IgD-negative memory B cell (primary cell): ENCODE data around the gene ADAMTS16. TPM values are rescaled to one million over a fixed set of nuclear protein-coding genes. Genes with fewer than 3 reads are reported as not detected.

ENCODE experiments used
- H3K27ac Mint-ChIP-seq, 3 donors: one replicate each; pipeline ENCODE4 v1.8.0; 2020 to 2022; ENCODE audit warnings: mild to moderate bottlenecking in 3 of 3, mixed read lengths in 3 of 3, moderate library complexity in 1 of 3
- H3K27me3 Mint-ChIP-seq: one replicate; pipeline ENCODE4 v1.8.0; 2021; ENCODE audit warnings: mixed read lengths
- H3K36me3 Mint-ChIP-seq: one replicate; pipeline ENCODE4 v1.8.0; 2020; ENCODE audit warnings: mild to moderate bottlenecking, mixed read lengths
- H3K4me1 Mint-ChIP-seq, 3 donors: one replicate each; pipeline ENCODE4 v1.8.0; 2020 to 2022; ENCODE audit warnings: mixed read lengths in 3 of 3, mild to moderate bottlenecking in 1 of 3
- H3K4me3 Mint-ChIP-seq, 4 donors: one replicate each; pipeline ENCODE4 v1.8.0; 2020 to 2022; ENCODE audit warnings: mild to moderate bottlenecking in 4 of 4, mixed read lengths in 4 of 4, moderate library complexity in 3 of 4
- H3K9me3 Mint-ChIP-seq, 3 donors: one replicate each; pipeline ENCODE4 v1.8.0; 2020 to 2021; ENCODE audit warnings: mixed read lengths in 3 of 3, mild to moderate bottlenecking in 1 of 3
- polyA plus RNA-seq: library from polyadenylated mRNA; unstranded; fragments of 300-500 nt; fragmentation: Illumina TruSeq; gene quantifications from one replicate; pipeline ENCODE4 v1.2.3, GENCODE V29; 2021

ADAMTS16 gene
- polyA plus RNA-seq, 1 donor from 2014 or later = not detected

DNA sequence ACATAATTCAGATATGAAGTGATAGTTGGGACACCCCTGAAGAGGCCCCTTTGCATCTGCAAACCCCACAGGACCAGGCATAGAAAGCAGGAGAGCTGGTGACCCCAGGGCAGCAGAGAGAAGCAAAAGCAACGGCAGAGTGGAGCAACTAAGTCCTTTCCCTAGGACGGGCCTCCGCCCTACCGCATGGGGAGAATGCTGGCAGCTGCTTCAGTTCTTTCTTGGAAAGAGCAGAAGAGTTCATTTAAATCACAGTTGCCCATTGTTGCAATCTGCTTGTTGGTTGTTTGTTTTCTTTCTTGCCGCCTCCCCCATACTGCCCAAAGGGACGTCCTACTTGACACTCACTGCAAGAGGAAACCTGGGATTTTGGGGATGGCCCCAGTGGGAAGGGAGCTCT is 126.2 kb downstream of the ADAMTS16 start:
- Mint-ChIP-seq H3K4me3 (no peak overlapping the region), H3K27me3 (peaks cover 2% of the 10 kb centered on the region), H3K9me3 (peaks cover 0 to 9% (median 0%) of the 10 kb centered on the region in 3 donors), H3K27ac (no peak overlapping the region), H3K36me3 (no peaks in the 10 kb centered on the region), H3K4me1 (no peaks in the 10 kb centered on the region)

DNA sequence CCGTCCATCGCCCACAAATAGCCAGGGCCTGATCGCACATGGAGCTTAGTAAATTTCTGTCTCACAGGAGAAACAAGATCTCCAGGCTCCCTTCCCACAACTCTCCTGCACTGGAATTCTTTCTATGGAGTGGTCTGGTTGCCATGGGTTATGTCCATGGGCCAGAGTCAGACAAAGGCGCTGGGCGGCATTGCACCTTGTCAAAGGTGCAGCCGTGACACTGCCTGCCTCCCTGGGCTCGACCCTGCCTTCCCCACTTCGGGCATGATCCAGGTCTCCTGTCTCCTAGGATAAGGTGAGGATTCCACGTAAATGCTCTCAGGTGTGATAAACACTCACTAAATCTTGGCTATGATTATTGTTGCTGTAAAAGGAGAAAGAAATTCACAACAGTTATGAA is 130.0 kb downstream of the ADAMTS16 start:
- Mint-ChIP-seq H3K27me3 (peaks cover 2% of the 10 kb centered on the region), H3K4me1 (no peaks in the 10 kb centered on the region), H3K27ac (no peak overlapping the region), H3K4me3 (no peak overlapping the region), H3K36me3 (no peaks in the 10 kb centered on the region), H3K9me3 (peaks cover 0 to 7% (median 2%) of the 10 kb centered on the region in 3 donors)

DNA sequence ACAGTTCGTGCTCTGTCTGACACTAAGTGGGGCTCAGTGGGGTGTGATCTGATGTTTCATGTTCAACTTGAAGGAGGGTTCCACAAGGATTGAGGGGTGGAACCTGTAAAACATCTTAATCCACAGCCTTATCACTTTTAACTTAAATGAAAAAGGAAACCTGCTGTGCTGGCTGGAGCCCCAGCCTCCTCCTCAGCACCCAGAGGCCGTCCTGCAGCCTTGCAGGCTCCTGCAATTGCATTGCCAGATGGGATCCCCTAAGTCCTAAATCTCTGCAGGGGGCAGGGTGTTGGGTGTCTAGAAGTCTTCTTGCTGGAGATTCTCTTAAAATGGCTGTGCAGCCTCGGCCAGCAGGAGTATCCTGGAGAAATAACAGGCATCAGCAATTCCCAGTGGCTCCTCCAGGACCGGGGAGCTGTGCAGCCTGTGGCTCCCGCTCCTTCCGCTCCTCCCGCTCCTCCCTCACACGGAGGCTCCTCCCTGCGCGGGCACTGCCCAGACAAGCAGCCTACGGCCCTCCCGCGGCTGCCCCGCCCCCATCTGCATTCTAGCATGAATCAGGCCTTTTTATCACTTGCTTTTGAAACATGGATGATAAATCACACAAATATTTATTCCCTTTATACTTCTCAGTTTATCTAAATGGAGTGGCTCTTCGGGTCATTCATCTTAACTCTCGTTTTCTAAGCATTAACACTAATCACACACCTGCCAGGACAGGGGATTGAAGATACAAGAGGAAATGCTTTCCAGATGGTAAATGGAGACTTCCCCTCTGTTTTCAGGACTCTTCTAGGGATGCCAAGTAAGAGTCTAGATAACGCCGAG is 131.0 kb downstream of the ADAMTS16 start:
- Mint-ChIP-seq H3K4me3 (no peak overlapping the region), H3K27ac (no peak overlapping the region), H3K9me3 (peaks cover 0 to 7% (median 4%) of the 10 kb centered on the region in 3 donors), H3K27me3 (peaks cover 2% of the 10 kb centered on the region), H3K4me1 (no peaks in the 10 kb centered on the region), H3K36me3 (no peaks in the 10 kb centered on the region)

DNA sequence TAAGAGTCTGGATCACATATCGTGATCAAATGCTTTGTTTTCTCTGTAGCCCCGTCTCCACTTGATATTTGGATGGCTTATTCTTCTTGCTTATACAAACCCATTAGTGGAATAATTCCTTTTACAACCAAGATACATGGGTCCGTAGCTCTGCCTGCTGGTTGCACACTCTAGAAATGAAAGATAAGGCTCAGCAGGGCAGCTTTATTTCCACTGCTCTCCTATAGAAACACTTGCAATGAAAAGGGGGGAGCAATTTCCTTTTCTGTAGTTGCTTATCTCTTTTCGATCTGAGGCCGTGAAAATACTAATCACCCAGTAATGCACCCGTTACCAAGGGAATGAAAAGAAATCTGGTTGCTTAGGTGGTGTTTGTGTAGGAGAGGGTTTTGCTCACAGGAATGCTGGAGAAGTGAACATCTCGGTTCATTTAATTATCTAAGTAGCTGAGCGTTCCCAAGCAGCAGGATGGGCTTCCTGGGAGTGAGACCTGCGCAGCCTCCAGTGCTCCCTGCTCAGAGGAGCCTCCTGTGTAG is 131.7 kb downstream of the ADAMTS16 start:
- H3K4me3 Mint-ChIP-seq = no peak overlapping the region
- H3K9me3 Mint-ChIP-seq = peaks cover 0 to 7% (median 4%) of the 10 kb centered on the region in 3 donors
- H3K27me3 Mint-ChIP-seq = peaks cover 2% of the 10 kb centered on the region
- H3K4me1 Mint-ChIP-seq = no peaks in the 10 kb centered on the region
- no peaks in the 10 kb centered on the region for H3K36me3 Mint-ChIP-seq
- no peak overlapping the region for H3K27ac Mint-ChIP-seq

DNA sequence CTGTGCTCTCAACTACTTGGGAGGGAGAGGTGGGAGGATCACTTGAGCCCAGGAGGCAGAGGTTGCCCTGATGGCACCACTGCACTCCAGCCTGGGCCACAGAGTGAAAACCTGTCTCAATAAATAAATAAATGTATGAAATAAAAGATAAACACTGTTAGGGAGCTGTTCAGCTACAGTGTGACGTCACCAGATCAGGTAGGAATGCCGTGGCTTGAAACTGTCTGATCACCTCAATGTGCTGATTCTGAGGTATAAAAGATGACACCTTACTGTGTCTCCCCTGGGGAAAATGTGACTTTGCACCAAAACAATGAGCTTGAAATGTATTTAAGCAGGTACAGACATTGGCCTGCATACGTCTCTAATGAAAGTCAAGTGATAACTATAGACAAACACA is 133.3 kb downstream of the ADAMTS16 start:
- H3K9me3 Mint-ChIP-seq = peaks cover 0 to 4% (median 4%) of the 10 kb centered on the region in 3 donors
- H3K4me3 Mint-ChIP-seq = no peak overlapping the region
- no peaks in the 10 kb centered on the region for H3K4me1 Mint-ChIP-seq
- peaks cover 1% of the 10 kb centered on the region for H3K27me3 Mint-ChIP-seq
- H3K36me3 Mint-ChIP-seq = no peaks in the 10 kb centered on the region
- H3K27ac Mint-ChIP-seq = no peak overlapping the region

DNA sequence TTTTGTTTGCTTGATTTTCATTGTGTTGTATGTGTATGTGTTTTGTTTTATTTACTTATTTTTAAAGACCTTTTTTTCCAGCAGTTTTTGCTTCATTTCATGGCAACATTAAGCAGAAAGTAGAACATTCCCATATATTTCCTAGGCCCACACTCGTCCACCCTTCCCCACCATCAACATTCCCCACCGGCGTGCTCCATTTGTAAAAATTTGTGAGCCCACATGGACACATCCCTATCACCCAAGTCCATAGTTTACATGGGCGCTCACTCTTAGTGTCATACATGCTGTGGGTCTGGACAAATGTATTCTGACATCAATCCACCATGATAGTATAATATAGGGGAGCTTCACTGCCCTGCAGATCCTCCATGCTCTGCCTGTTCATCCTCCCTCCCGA is 133.8 kb downstream of the ADAMTS16 start:
- no peak overlapping the region for H3K4me3 Mint-ChIP-seq
- no peaks in the 10 kb centered on the region for H3K4me1 Mint-ChIP-seq
- no peak overlapping the region for H3K27ac Mint-ChIP-seq

DNA sequence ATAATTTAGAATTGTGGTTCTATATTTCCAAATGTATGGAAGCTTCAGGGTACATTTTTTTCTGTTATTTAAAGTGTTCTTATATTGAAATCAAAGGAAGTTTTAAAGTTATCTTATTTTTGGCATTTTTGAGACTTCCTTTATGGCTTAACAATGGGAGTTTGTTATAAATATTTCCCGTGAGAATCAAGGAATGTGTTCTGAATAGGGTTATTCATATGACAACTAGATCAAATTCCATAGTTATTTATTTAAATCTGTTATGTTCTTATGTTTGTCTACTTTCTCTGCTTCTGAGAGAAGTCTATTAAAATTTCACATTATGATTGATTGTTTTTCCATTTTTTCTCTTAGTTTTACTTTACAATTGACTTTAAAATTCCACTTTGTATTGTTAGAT is 135.1 kb downstream of the ADAMTS16 start:
- Mint-ChIP-seq H3K4me1 (no peaks in the 10 kb centered on the region), H3K36me3 (no peaks in the 10 kb centered on the region), H3K9me3 (peaks cover 0 to 4% (median 0%) of the 10 kb centered on the region in 3 donors), H3K27ac (no peak overlapping the region), H3K4me3 (no peak overlapping the region), H3K27me3 (no peaks in the 10 kb centered on the region)

More for the DNA sequence above, 133.8 kb downstream of the ADAMTS16 start:
- Mint-ChIP-seq H3K9me3 (peaks cover 0 to 4% (median 4%) of the 10 kb centered on the region in 3 donors), H3K27me3 (peaks cover 1% of the 10 kb centered on the region), H3K36me3 (no peaks in the 10 kb centered on the region)

DNA sequence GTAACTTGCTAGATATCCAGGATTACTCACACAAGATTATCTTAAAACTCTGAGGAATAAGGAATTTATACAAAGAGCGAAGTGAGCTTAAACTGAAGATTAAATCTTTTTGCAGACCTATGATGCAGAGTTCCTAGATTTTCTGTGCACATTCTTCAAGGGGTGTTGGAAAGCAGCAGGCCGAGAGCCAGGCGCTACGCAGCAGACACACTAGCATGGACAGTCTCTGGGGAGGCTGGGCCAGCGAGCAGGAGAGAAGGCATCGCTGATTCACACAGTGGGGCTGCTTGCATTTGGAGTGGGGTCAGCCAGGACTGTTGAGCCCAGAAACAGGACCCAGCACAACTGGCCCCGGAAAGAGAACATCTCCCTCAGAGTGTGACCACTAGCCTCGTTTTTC is 136.3 kb downstream of the ADAMTS16 start:
- Mint-ChIP-seq H3K4me1 (no peaks in the 10 kb centered on the region), H3K4me3 (no peak overlapping the region), H3K36me3 (no peaks in the 10 kb centered on the region), H3K27me3 (no peaks in the 10 kb centered on the region), H3K9me3 (peaks cover 0 to 4% (median 0%) of the 10 kb centered on the region in 3 donors), H3K27ac (no peak overlapping the region)

DNA sequence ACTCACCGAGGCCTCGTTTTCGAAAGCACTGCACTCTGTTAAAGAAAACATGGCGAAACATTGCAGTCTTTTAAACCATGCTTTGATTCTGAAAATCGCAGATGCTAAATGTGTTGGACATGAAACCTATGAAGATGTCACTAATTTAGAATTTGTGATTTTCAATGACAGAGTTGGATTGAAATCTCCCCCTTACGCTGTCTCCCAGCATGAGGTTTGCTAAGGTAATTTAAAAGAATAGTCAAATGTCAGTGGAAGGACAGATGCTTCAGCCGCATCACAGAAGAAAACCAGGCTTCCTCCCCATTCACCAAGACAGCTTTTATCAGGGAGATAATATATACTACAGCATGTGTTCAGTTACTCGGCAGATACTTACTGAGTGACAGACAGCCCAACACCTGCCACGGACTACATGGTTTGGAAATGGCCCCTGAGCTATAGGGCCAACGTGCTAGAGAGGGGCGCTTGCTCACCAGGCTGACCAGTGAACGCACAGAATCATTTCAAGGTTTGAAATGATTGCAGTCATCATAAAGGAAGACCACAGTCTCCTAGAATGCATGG is 136.9 kb downstream of the ADAMTS16 start:
- no peak overlapping the region for H3K27ac Mint-ChIP-seq
- no peaks in the 10 kb centered on the region for H3K36me3 Mint-ChIP-seq
- H3K4me3 Mint-ChIP-seq = no peak overlapping the region
- no peaks in the 10 kb centered on the region for H3K4me1 Mint-ChIP-seq
- H3K27me3 Mint-ChIP-seq = no peaks in the 10 kb centered on the region
- H3K9me3 Mint-ChIP-seq = peaks cover 0 to 6% (median 0%) of the 10 kb centered on the region in 3 donors

DNA sequence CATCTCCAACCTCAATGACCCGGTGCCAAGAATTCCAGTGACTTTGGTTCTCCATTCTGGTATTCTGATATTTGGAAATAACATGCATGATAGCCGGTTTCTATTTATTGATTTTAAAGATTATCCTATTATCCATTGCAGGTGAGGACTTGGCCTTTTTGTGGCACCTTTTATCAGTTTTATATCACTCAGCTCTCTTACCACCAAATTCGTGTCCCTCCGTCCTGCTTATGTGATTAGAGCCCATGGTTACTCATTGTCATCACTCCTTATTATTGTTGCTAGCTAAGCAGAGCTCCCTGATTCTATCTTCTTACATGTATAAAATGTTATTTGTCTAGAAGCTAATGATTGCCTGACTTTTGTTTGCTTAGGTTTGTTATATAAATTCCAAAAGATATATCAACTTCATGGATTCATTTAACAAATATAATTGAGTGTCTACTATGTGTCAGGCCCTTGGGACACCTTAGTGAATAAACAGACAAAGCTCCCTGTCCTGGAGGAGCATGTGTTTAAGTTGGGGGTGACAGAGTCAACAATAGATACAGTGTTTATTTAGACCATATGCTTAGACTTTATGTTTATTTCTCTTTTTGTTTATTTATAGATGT is 138.2 kb downstream of the ADAMTS16 start:
- Mint-ChIP-seq H3K36me3 (no peaks in the 10 kb centered on the region), H3K27ac (no peak overlapping the region), H3K4me1 (no peaks in the 10 kb centered on the region), H3K9me3 (peaks cover 0 to 6% (median 0%) of the 10 kb centered on the region in 3 donors), H3K27me3 (no peaks in the 10 kb centered on the region), H3K4me3 (no peak overlapping the region)

DNA sequence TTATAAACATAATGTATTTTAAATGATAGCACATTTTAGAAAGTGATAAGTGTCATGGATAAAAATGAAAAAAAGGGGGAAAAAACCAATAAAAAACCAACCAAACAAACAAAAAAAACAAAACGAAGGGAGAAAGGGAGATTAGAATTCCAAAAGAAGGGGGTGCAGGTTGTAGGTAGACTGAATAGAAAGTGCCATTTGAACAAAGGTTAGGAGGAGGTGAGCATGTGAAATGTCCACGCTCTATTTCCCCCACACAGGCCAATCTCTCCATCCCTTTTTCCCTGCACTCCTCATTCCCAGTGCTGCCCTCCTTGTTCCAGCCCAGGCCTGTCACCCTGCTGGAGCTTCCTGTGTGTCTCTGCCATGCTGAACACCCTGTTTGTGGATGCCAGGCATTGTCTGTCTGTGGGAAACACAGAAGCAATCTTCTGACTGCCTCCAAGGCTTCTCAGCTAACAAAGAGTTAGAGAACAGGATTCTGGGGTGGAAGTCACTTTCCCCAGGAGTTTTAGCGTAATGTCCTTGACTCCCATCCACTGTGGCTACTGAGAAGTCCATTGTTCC is 138.8 kb downstream of the ADAMTS16 start:
- Mint-ChIP-seq H3K27ac (no peak overlapping the region), H3K9me3 (peaks cover 0 to 6% (median 0%) of the 10 kb centered on the region in 3 donors), H3K36me3 (no peaks in the 10 kb centered on the region), H3K4me1 (no peaks in the 10 kb centered on the region), H3K27me3 (no peaks in the 10 kb centered on the region), H3K4me3 (no peak overlapping the region)

DNA sequence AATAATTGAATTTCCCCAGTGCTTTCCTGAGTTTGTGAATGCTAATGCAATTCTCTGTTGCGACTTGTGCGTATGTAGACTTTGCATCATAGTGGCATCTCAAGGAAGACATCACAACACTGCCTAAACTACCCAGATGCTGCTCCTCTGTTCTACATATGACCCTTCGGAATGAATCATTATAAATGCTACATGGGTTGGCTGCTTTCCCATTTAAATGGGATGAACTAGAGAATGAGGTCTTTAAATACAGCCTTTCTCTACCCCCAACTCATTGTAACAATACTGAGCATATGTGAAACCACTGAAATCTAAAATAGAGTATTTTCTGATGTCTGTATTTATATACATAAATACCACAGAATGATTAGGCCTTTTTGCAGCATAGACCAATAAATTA is 145.8 kb downstream of the ADAMTS16 start:
- peaks cover 0 to 1% (median 0%) of the 10 kb centered on the region in 3 donors for H3K4me1 Mint-ChIP-seq
- no peak overlapping the region for H3K4me3 Mint-ChIP-seq
- no peak overlapping the region for H3K27ac Mint-ChIP-seq
- H3K27me3 Mint-ChIP-seq = peaks cover 2% of the 10 kb centered on the region
- H3K9me3 Mint-ChIP-seq = peaks cover 4 to 13% (median 6%) of the 10 kb centered on the region in 3 donors
- H3K36me3 Mint-ChIP-seq = peaks cover 3% of the 10 kb centered on the region

DNA sequence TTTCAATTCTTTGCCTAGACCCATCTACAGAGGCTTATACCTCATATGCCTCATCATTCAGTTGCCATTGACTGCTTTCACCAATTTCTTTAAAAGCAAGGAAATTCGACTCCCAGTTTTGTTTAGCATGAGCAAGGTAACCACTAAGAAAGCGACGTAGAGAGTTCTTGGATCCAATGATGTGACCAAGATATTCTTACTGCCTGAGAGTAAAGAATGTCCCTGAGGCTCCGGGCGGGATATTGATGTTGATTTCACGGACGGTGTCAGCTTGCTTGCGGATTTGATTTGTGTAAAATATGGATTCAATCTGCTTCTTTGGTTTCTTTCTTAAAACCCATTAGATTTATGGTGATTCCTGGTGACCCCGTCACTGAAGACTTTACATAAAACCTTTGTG is 147.3 kb downstream of the ADAMTS16 start:
- Mint-ChIP-seq H3K36me3 (peaks cover 3% of the 10 kb centered on the region), H3K27ac (no peak overlapping the region), H3K4me3 (no peak overlapping the region), H3K27me3 (peaks cover 2% of the 10 kb centered on the region), H3K4me1 (peaks cover 0 to 1% (median 0%) of the 10 kb centered on the region in 3 donors), H3K9me3 (peaks cover 2 to 13% (median 6%) of the 10 kb centered on the region in 3 donors)

DNA sequence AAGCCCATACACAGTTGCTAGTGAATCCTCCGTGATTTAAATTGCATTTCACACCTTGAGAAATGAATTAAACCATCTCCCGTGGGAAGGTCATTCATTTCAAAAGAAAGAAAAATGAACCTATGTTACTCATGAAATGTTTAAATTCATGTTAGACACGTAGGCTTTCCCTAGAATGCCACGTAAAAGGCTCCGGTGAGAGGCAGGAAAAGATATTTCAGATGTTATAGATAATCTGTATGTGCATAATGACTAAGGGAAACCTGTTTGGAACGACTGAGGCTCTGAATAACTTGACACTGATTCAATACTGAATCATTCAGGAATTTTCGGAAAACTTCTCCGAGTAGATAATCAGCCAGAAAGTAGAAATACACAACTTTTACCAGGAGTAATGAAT is 148.1 kb downstream of the ADAMTS16 start:
- Mint-ChIP-seq H3K36me3 (peaks cover 3% of the 10 kb centered on the region), H3K9me3 (peaks cover 2 to 13% (median 6%) of the 10 kb centered on the region in 3 donors), H3K4me1 (peaks cover 0 to 1% (median 0%) of the 10 kb centered on the region in 3 donors), H3K27me3 (peaks cover 2% of the 10 kb centered on the region), H3K4me3 (no peak overlapping the region), H3K27ac (no peak overlapping the region)

DNA sequence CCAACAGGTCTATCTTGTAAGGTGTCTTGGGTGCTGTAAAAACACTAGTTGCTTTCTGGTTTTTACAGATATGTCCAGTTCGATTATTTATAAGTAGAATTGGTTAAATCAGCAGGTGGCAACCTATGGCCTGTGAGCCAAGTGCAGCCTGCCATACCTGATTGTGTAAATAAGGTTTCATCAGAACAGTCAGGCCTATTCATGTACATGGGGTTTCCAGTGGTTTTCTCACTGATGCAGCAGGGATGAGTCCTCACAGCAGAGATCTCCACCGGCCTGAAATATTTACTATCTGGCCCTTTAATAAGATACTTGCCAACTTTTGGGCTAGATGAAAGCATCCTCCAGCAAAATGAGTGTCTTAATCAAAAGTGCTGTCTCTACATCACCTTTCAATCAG is 149.4 kb downstream of the ADAMTS16 start:
- peaks cover 1% of the 10 kb centered on the region for H3K36me3 Mint-ChIP-seq
- no peak overlapping the region for H3K4me3 Mint-ChIP-seq

More for the DNA sequence above, 149.4 kb downstream of the ADAMTS16 start:
- peaks cover 2% of the 10 kb centered on the region for H3K27me3 Mint-ChIP-seq
- peaks cover 0 to 10% (median 6%) of the 10 kb centered on the region in 3 donors for H3K9me3 Mint-ChIP-seq
- no peak overlapping the region for H3K27ac Mint-ChIP-seq
- H3K4me1 Mint-ChIP-seq = peaks cover 0 to under 1% (median 0%) of the 10 kb centered on the region in 3 donors
